Uterus (tissue), 4 donors: ENCODE results near the gene TMEM203. TPM values are rescaled to one million over a fixed set of nuclear protein-coding genes. Genes with fewer than 3 reads are reported as not detected.

Experiments
- DNase-seq, 2 donors: peaks; one replicate each; pipeline ENCODE4 v3.0.0-alpha.2; 2019 to 2020
- H3K27ac ChIP-seq, 2 donors: fragments of 200-600 bp; sonication (generic); 1 replicate in 1 of 2; 2 replicates in 1 of 2; pipeline ENCODE4 v1.5.1; 2016 to 2018
- H3K27me3 ChIP-seq, 2 donors: fragments of 200-600 bp; sonication (generic); one replicate each; pipeline ENCODE4 v1.5.1; 2018 to 2019; ENCODE audit warnings: control low read depth in 1 of 2
- H3K36me3 ChIP-seq, 2 donors: fragments of 200-600 bp; sonication (generic); one replicate each; pipeline ENCODE4 v1.5.1; 2019; ENCODE audit warnings: control low read depth in 1 of 2
- H3K4me1 ChIP-seq, 2 donors: fragments of 200-600 bp; sonication (generic); one replicate each; pipeline ENCODE4 v1.5.1; 2018 to 2019; ENCODE audit warnings: control low read depth in 1 of 2
- H3K4me3 ChIP-seq, 2 donors: fragments of 200-600 bp; sonication (generic); 1 replicate in 1 of 2; 2 replicates in 1 of 2; pipeline ENCODE4 v1.5.1; 2018 to 2019; ENCODE audit warnings: mild to moderate bottlenecking in 1 of 2
- H3K9me3 ChIP-seq, 2 donors: fragments of 200-600 bp; sonication (generic); one replicate each; pipeline ENCODE4 v1.5.1; 2019; ENCODE audit warnings: control low read depth in 1 of 2
- POLR2A ChIP-seq, 2 donors: fragments of 450-650 bp; IDR thresholded peaks; one replicate each; pipeline ENCODE4 v1.6.1; 2016; ENCODE audit warnings: antibody characterized with exemption in 2 of 2, mild to moderate bottlenecking in 1 of 2, moderate library complexity in 1 of 2
- intact Hi-C: fragments of 100-400 bp; cut with DNase I; formaldehyde crosslinking; loops from one replicate; pipeline ENCODE4 v1.15.1; 2023; ENCODE audit warnings: low total_unique reads
- total RNA-seq, 4 donors: library from RNA; depleted of rRNA in 3 of 4; stranded (reverse); fragments of >200 nt in 3 of 4; gene quantifications; one replicate each; pipeline versions ENCODE4 v1.1.0 to v1.2.4, GENCODE V29; 2014 to 2023
- TF ChIP-seq, protein P1 (sequence below), 4 experiments: fragments of 200-600 bp in 2 of 4; fragments of 450-650 bp in 2 of 4; sonication (generic) in 2 of 4; IDR thresholded peaks; one replicate each; pipeline ENCODE4 v1.5.1; 2016 to 2019; ENCODE audit warnings: antibody characterized with exemption in 4 of 4, mild to moderate bottlenecking in 2 of 4, moderate library complexity in 1 of 4
- donor health status: DM: yes; HTN: yes; CAD: no.

Gene TMEM203
- total RNA-seq, 4 donors from 2014 or later, result 33.2 to 53.3 (median 38.7) TPM

DNA sequence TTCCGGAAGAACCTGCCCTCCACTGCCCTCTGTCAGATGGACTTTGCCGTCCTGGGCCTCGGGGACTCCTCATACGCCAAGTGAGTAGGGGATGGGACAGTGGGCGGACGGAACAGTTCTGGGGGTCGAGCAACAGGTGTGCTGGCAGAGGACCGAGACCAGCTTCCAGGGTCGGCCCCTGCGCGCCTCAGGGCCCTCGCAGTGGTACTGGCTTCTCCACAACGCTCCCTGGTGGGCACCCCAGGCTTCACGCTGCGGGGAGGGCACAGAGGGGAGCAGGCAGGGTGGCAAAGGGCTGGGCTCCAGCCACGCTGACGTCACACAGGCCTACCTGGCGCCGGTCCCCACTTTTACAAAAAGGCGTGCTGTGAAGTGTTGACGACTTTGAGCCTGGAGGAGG lies 7.1 kb upstream of the TMEM203 start:
- intact Hi-C loops, result no loop called here
- TF ChIP-seq, protein P1, sequence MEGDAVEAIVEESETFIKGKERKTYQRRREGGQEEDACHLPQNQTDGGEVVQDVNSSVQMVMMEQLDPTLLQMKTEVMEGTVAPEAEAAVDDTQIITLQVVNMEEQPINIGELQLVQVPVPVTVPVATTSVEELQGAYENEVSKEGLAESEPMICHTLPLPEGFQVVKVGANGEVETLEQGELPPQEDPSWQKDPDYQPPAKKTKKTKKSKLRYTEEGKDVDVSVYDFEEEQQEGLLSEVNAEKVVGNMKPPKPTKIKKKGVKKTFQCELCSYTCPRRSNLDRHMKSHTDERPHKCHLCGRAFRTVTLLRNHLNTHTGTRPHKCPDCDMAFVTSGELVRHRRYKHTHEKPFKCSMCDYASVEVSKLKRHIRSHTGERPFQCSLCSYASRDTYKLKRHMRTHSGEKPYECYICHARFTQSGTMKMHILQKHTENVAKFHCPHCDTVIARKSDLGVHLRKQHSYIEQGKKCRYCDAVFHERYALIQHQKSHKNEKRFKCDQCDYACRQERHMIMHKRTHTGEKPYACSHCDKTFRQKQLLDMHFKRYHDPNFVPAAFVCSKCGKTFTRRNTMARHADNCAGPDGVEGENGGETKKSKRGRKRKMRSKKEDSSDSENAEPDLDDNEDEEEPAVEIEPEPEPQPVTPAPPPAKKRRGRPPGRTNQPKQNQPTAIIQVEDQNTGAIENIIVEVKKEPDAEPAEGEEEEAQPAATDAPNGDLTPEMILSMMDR (IDR thresholded peaks at IDR 0.05), result no peak
- TF ChIP-seq POLR2A (IDR thresholded peaks at IDR 0.05), result no peak
- Histone ChIP-seq H3K27me3 (no peaks in the 10 kb centered on the region), H3K4me3 (no peak overlapping the region), H3K9me3 (no peaks in the 10 kb centered on the region), H3K27ac (no peak overlapping the region), H3K4me1 (peaks cover 0 to 1% of the 10 kb centered on the region in 2 donors), H3K36me3 (no peaks in the 10 kb centered on the region)
- DNase-seq, result no peak

DNA sequence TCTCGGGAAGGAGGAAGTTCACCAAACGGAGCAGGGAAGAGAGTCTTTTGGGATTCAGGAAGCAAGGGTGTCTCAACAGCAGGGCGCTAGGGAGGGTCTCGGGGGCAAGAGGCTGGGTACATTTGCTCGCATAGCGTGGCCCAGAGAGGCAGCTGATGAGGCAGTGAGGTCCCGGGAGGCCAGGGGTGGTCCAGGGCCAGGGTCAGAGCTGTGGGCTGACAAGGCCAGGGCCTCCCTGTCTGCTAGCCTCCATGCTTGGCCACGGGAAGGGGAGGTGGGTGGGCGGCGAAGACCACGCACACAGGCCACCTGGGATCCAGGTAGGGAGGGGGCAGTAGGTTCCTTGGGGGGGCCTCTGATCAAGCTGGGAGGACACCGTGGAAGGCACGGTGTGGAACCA lies 6.1 kb upstream of the TMEM203 start:
- no peak for DNase-seq
- no peaks in the 10 kb centered on the region for H3K9me3 ChIP-seq

DNA sequence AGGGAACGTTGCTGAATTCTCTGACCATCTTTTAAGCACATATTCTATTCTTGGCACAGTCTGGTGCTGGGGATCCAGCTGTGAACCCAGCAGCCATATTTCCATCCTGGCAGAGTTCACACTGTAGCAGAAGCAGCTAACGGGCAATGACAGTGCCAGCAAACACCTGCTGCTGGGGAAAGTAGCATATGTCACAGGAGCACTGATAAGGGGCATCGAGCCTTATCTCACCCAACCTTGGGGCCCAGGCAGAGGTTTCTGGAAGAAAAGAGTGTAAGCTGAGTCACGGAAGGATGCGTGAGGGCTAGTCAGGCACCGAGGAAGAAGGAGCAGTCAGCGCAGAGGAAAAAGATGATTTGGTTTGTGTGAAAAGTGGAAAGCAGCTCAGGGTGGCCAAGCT lies 1.2 kb upstream of the TMEM203 start:
- DNase-seq, result no peak
- no peaks in the 10 kb centered on the region for H3K36me3 ChIP-seq
- H3K4me3 ChIP-seq, result peak overlapping the region in 1 of 2 donors; percentile 86
- H3K27ac ChIP-seq, result no peak overlapping the region
- H3K4me1 ChIP-seq, result peaks cover 9 to 15% of the 10 kb centered on the region in 2 donors
- H3K27me3 ChIP-seq, result no peaks in the 10 kb centered on the region
- intact Hi-C loops, result no loop called here
- no peak for TF ChIP-seq POLR2A (IDR thresholded peaks at IDR 0.05)
- TF ChIP-seq, protein P1 (IDR thresholded peaks at IDR 0.05), result no peak
- H3K9me3 ChIP-seq, result no peaks in the 10 kb centered on the region

More for the DNA sequence above, 6.1 kb upstream of the TMEM203 start:
- Histone ChIP-seq H3K4me1 (peaks cover 0 to under 1% of the 10 kb centered on the region in 2 donors), H3K36me3 (no peaks in the 10 kb centered on the region), H3K27ac (no peak overlapping the region), H3K4me3 (no peak overlapping the region), H3K27me3 (no peaks in the 10 kb centered on the region)
- intact Hi-C loops, result no loop called here
- TF ChIP-seq, protein P1 (IDR thresholded peaks at IDR 0.05), result no peak
- no peak for TF ChIP-seq POLR2A (IDR thresholded peaks at IDR 0.05)

DNA sequence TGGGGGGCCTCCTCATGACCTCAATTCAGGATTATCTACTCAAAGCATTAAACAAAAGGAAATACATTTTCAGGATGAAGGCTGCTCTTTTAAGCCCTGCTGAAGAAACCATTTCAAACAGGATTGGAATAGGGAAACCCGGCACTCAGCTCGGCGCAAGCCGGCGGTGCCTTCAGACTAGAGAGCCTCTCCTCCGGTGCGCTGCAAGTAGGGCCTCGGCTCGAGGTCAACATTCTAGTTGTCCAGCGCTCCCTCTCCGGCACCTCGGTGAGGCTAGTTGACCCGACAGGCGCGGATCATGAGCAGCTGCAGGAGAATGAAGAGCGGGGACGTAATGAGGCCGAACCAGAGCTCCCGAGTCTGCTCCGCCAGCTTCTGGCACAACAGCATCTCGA lies 720 bp downstream of the TMEM203 start:
- DNase-seq, result no peak
- no peaks in the 10 kb centered on the region for H3K36me3 ChIP-seq
- peak overlapping the region; percentile 86 to 91 for H3K4me3 ChIP-seq
- intact Hi-C loops, result no loop called here
- H3K27ac ChIP-seq, result no peak overlapping the region
- no peaks in the 10 kb centered on the region for H3K9me3 ChIP-seq
- TF ChIP-seq POLR2A (IDR thresholded peaks at IDR 0.05), result no peak
- TF ChIP-seq, protein P1 (IDR thresholded peaks at IDR 0.05), result no peak
- no peaks in the 10 kb centered on the region for H3K27me3 ChIP-seq
- peaks cover 11 to 16% of the 10 kb centered on the region in 2 donors for H3K4me1 ChIP-seq

DNA sequence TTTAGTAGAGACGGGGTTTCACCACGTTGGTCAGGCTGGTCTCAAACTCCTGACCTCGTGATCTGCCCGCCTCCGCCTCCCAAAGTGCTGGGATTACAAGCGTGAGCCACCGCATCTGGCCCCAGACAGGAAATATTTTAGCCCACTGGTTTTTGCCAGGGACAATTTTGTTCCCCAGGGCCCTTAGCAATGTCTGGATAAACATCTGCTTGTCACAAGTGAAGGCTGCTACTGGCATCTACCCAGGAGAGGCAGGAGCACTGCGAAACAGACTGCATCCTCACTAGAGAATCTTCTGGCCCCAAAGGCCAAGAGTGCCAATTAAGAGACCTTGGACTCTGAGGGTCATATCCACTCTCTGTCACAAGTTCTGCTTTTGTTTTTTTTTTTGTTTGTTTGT lies 2.5 kb downstream of the TMEM203 start:
- Histone ChIP-seq H3K36me3 (no peaks in the 10 kb centered on the region), H3K4me3 (no peak overlapping the region), H3K9me3 (no peaks in the 10 kb centered on the region), H3K27ac (no peak overlapping the region), H3K4me1 (peaks cover 23 to 26% of the 10 kb centered on the region in 2 donors), H3K27me3 (no peaks in the 10 kb centered on the region)
- DNase-seq, result no peak
- TF ChIP-seq, protein P1 (IDR thresholded peaks at IDR 0.05), result no peak
- no peak for TF ChIP-seq POLR2A (IDR thresholded peaks at IDR 0.05)
- intact Hi-C loops, result no loop called here
